H1 (cell line): ENCODE results near the gene KIF23. TPM values are rescaled to one million over a fixed set of nuclear protein-coding genes. Genes with fewer than 3 reads are reported as not detected.

Source experiments
- CBX8 ChIP-seq: fragments of 300-800, 300-1000 bp; sonication (generic); IDR thresholded peaks from 2 replicates; pipeline ENCODE4 v1.7.1; 2016; ENCODE audit warnings: low read depth, low read length, borderline replicate concordance
- CEBPB ChIP-seq: IDR thresholded peaks from 2 replicates; pipeline ENCODE4 v1.6.1; 2012; ENCODE audit warnings: low read depth, low read length
- GTF2F1 ChIP-seq: IDR thresholded peaks from 2 replicates; pipeline ENCODE4 v1.6.1; 2012; ENCODE audit warnings: low read depth, low read length, improper control_type of control experiment, borderline replicate concordance
- HDAC6 ChIP-seq: IDR thresholded peaks from one replicate; pipeline ENCODE4 v1.7.1; 2012; ENCODE audit warnings: low read depth, mild to moderate bottlenecking, inconsistent platforms, low read length, moderate library complexity
- NRF1 ChIP-seq: IDR thresholded peaks from 2 replicates; pipeline ENCODE4 v1.6.1; 2011; ENCODE audit warnings: mild to moderate bottlenecking, low read depth, low read length, improper control_type of control experiment
- RNF2 ChIP-seq: fragments of 200-900, 300-1000 bp; sonication (generic); IDR thresholded peaks from 2 replicates; pipeline ENCODE4 v1.7.1; 2016; ENCODE audit warnings: borderline replicate concordance, low read depth, mild to moderate bottlenecking, antibody characterized with exemption, low read length; ENCODE audit not compliant: poor library complexity, severe bottlenecking; ENCODE audit errors: missing control alignments
- SP1 ChIP-seq: IDR thresholded peaks from 2 replicates; pipeline ENCODE4 v1.6.1; 2011; ENCODE audit warnings: low read depth, low read length
- SUZ12 ChIP-seq: fragments of 200-600 bp; sonication (generic); IDR thresholded peaks from 2 replicates; pipeline ENCODE4 v1.6.1; 2012; ENCODE audit warnings: mild to moderate bottlenecking, inconsistent platforms, low read length, moderate library complexity, mixed read lengths
- TEAD4 ChIP-seq: IDR thresholded peaks from 2 replicates; pipeline ENCODE4 v1.6.1; 2012; ENCODE audit warnings: low read depth, low read length, inconsistent platforms, mixed read lengths
- polyA plus RNA-seq, 7 experiments: library from polyadenylated mRNA; depleted of rRNA in 3 of 7; stranded (reverse) in 5 of 7; unstranded in 2 of 7; fragments of >200 nt in 5 of 7; fragments of 200-250 nt in 2 of 7; gene quantifications; 1 replicate in 5 of 7; 2 replicates in 1 of 7; 4 replicates in 1 of 7; pipeline versions ENCODE4 v1.2.1 to v1.2.3, GENCODE V29; 2011 to 2013; ENCODE audit warnings: missing spikeins in 2 of 7, mixed read lengths in 2 of 7
- total RNA-seq: library from RNA; stranded (reverse); fragmentation: NEBNext Ultra II Directional; extraction: Animal tissue kit (Norgen Biotek cat#: 25700); gene quantifications from 2 replicates; pipeline ENCODE4 v1.2.1, GENCODE V29; 2021
- TF ChIP-seq, protein P1 (sequence below): fragments of 300-600 bp; sonication (generic); IDR thresholded peaks from 2 replicates; pipeline ENCODE4 v1.7.1; 2012; ENCODE audit warnings: low read length, moderate library complexity, mild to moderate bottlenecking, inconsistent platforms; ENCODE audit not compliant: insufficient replicate concordance

KIF23 gene
- total and polyA plus RNA-seq, 2 of the 8 experiments (the other 6 are each of a cell fraction or from before 2014, with no cell fraction given): 26.2 to 77.4 TPM

DNA sequence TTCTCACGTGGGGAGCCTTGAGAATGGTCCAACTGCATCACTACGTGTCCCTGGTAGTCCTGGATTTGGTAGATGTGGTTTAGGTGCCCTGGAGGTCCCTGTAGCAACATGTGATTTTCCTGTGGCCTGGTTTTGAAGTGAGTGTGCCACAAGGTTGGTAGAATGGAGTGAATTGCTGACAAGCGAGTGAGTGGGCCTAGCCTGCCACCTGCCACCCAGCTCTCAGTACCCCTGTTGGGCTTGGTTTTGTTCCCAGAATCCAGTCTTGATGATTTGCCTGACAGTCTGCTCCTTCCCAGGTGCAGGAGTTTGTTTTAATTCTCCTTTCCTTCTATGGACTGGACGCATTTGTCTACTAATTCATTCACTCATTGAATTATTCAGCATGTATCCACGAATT, 57.9 kb downstream of the KIF23 start (continued):
- TF ChIP-seq, protein P1, sequence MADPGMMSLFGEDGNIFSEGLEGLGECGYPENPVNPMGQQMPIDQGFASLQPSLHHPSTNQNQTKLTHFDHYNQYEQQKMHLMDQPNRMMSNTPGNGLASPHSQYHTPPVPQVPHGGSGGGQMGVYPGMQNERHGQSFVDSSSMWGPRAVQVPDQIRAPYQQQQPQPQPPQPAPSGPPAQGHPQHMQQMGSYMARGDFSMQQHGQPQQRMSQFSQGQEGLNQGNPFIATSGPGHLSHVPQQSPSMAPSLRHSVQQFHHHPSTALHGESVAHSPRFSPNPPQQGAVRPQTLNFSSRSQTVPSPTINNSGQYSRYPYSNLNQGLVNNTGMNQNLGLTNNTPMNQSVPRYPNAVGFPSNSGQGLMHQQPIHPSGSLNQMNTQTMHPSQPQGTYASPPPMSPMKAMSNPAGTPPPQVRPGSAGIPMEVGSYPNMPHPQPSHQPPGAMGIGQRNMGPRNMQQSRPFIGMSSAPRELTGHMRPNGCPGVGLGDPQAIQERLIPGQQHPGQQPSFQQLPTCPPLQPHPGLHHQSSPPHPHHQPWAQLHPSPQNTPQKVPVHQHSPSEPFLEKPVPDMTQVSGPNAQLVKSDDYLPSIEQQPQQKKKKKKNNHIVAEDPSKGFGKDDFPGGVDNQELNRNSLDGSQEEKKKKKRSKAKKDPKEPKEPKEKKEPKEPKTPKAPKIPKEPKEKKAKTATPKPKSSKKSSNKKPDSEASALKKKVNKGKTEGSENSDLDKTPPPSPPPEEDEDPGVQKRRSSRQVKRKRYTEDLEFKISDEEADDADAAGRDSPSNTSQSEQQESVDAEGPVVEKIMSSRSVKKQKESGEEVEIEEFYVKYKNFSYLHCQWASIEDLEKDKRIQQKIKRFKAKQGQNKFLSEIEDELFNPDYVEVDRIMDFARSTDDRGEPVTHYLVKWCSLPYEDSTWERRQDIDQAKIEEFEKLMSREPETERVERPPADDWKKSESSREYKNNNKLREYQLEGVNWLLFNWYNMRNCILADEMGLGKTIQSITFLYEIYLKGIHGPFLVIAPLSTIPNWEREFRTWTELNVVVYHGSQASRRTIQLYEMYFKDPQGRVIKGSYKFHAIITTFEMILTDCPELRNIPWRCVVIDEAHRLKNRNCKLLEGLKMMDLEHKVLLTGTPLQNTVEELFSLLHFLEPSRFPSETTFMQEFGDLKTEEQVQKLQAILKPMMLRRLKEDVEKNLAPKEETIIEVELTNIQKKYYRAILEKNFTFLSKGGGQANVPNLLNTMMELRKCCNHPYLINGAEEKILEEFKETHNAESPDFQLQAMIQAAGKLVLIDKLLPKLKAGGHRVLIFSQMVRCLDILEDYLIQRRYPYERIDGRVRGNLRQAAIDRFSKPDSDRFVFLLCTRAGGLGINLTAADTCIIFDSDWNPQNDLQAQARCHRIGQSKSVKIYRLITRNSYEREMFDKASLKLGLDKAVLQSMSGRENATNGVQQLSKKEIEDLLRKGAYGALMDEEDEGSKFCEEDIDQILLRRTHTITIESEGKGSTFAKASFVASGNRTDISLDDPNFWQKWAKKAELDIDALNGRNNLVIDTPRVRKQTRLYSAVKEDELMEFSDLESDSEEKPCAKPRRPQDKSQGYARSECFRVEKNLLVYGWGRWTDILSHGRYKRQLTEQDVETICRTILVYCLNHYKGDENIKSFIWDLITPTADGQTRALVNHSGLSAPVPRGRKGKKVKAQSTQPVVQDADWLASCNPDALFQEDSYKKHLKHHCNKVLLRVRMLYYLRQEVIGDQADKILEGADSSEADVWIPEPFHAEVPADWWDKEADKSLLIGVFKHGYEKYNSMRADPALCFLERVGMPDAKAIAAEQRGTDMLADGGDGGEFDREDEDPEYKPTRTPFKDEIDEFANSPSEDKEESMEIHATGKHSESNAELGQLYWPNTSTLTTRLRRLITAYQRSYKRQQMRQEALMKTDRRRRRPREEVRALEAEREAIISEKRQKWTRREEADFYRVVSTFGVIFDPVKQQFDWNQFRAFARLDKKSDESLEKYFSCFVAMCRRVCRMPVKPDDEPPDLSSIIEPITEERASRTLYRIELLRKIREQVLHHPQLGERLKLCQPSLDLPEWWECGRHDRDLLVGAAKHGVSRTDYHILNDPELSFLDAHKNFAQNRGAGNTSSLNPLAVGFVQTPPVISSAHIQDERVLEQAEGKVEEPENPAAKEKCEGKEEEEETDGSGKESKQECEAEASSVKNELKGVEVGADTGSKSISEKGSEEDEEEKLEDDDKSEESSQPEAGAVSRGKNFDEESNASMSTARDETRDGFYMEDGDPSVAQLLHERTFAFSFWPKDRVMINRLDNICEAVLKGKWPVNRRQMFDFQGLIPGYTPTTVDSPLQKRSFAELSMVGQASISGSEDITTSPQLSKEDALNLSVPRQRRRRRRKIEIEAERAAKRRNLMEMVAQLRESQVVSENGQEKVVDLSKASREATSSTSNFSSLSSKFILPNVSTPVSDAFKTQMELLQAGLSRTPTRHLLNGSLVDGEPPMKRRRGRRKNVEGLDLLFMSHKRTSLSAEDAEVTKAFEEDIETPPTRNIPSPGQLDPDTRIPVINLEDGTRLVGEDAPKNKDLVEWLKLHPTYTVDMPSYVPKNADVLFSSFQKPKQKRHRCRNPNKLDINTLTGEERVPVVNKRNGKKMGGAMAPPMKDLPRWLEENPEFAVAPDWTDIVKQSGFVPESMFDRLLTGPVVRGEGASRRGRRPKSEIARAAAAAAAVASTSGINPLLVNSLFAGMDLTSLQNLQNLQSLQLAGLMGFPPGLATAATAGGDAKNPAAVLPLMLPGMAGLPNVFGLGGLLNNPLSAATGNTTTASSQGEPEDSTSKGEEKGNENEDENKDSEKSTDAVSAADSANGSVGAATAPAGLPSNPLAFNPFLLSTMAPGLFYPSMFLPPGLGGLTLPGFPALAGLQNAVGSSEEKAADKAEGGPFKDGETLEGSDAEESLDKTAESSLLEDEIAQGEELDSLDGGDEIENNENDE: no peak
- TF ChIP-seq CBX8 (no peak), HDAC6 (no peak), SUZ12 (no peak), GTF2F1 (no peak), TEAD4 (no peak), CEBPB (no peak), RNF2 (no peak), SP1 (no peak), NRF1 (no peak)
